Measurements from ENCODE around the gene PLA2G2A.

DNA sequence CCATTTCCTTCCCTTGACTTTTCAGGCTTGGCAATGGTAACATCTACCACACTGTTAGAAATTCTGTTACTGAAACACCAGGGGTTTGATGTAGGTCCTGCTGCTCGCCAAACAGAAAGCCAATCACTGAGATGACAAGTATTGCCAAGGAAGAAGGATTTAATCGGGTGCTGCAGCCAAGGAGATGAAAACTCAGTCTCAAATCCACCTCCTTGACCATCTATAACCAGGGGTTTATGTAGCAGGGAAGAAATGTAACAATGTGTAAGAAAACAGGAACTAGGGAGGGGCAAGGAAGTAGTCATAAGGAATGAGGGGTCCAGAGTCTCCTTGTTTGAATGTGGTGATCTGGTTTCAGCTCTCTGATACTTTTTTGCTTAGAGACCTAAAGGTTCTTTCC is 25.4 kb downstream of the PLA2G2A start:
- TF ChIP-seq EZH2 (optimal IDR thresholded peaks at IDR 0.05; ENCODE audit: low read depth, low read length) (no peak), CTCF (IDR thresholded peaks at IDR 0.05; ENCODE audit: low read length) (no peak), EZH2phosphoT487 (IDR thresholded peaks at IDR 0.05; ENCODE audit: low read length) (no peak)
